HG02852 (cell line): ENCODE data around the gene CXADR.
"Not testable (repeated sequence)": the region's sequence is repeated elsewhere in the genome, so short reads cannot be mapped to it uniquely, and the experiment has no call there.

Experiments used
- ATAC-seq: cut with Tn5 transposase; IDR thresholded peaks from one replicate; pipeline ENCODE4 v1.9.1; 2021; ENCODE audit warnings: mild to moderate bottlenecking, moderate library complexity; ENCODE audit not compliant: unreplicated experiment

The CXADR gene

GRCh38 chr21:17501107-17502006 lies 11.5 kb upstream of the CXADR start:
- ATAC-seq = no peak

- not testable (repeated sequence) for ATAC-seq
These were observed 9.9 kb upstream of the CXADR start for GRCh38 chr21:17502985-17503384.

- no peak for ATAC-seq
These were observed 5.9 kb upstream of the CXADR start for GRCh38 chr21:17506951-17507350.

DNA sequence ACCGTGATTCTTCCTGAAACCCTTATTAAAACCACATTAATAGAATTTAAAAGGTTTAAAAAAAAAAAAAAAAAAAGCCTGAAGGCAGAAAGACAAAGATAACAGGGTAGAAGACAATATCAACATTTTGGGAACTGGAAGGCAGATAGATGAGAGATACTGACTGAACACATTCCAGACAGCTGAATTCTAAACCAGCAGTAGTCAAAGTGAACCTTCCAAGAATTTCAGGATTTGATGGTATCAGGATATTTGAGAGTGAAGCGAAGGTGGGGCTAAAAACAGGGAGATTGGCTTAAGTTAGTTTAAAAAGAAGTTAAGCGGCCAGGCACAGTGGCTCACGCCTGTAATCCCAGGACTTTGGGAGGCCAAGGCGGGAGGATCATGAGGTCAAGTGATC lies 5.3 kb upstream of the CXADR start:
- no peak for ATAC-seq

DNA sequence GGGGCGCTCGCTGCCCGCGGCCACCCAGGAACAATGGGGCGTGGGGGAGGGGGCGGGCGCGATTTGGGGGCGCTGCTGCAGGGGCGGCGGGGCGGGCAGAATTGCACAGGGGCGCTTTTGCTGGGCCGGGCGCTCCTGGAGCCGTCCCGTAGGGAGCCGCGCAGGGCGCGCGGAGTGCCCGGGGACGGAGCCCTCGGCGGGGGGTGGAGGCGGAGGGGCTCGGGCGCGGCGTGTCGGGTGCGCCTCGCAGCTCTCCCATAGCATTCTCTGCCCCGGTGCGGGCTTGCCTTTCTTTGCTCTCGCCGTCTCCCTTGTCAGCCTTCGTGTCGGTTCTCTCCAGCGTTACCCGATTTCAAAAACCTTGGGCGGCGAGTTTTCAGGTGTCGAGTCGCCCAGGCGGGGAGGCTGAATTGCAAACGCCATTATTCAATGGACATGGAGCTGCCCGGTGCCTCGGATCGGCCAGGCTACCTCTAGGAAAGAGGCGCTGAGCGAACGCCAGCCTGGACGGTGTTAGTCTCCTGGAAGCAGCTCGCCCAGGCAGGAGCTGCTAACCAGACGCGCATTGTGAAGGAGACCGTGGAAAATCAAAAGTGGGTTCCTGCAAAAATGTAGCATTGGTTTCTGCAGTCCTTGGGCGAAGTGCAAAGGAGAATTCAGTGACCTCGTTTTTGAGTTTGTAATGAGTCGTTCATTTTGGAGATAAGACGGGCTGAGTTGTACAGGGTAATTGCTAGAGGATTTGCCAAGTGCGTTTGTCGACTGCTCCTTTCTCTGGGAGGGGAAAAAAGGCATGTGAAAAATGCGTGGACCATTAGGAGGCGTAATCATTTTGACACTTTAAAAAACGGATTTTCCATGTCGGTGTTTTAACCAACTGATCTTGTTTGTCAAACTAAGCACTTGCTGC lies 626 bp downstream of the CXADR start:
- ATAC-seq = peak; percentile 31

- ATAC-seq = no peak
These were observed 1.4 kb downstream of the CXADR start for GRCh38 chr21:17514124-17514845.

- not testable (repeated sequence) for ATAC-seq
These were observed 4.2 kb downstream of the CXADR start for GRCh38 chr21:17517008-17517407.

- no peak for ATAC-seq
These were observed 6.4 kb downstream of the CXADR start for GRCh38 chr21:17519208-17519738.

GRCh38 chr21:17519965-17520609 lies 7.2 kb downstream of the CXADR start:
- no peak for ATAC-seq

- ATAC-seq = no peak
These were observed 10.2 kb downstream of the CXADR start for GRCh38 chr21:17523007-17523451.

- ATAC-seq = not testable (repeated sequence)
These were observed 11.2 kb downstream of the CXADR start for GRCh38 chr21:17523979-17524494.

DNA sequence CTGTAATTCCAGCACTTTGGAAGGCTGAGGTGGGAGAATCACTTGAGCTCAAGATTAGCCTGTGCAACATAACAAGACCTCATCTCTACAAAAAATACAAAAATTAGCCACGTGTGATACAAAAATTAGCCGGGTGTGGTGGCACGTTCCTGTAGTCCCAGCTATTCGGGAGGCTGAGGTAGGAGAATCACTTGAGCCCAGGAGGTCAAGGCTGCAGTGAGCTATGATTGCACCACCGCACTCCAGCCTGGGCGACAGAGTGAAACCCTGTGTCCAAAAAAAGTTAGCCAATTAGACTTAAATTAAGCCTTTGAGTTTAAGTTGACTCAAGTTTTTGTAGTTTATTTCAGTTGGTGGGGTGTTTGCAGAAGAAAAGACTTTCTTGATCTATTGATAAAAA lies 11.8 kb downstream of the CXADR start:
- no peak for ATAC-seq

DNA sequence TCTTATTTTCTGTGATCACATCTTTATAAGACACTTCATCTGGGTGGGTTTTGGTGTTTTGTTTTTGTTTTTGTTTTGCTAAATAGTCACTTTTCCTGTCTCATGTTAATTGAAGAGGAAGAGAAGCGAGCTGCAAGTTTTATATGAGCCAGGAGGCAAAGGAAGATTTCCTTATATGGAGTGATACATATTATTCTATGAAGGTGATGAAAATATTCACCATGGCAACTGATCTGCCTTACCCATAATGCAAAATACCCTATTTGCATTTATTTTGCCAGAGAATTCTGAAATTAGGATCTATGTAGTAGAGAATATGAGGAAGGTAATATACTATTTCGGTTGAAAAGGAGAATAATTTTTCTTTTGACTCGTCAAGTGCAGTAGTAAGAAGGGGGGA lies 13.9 kb downstream of the CXADR start:
- no peak for ATAC-seq

- ATAC-seq = no peak
These were observed 14.4 kb downstream of the CXADR start for GRCh38 chr21:17527240-17527639.

DNA sequence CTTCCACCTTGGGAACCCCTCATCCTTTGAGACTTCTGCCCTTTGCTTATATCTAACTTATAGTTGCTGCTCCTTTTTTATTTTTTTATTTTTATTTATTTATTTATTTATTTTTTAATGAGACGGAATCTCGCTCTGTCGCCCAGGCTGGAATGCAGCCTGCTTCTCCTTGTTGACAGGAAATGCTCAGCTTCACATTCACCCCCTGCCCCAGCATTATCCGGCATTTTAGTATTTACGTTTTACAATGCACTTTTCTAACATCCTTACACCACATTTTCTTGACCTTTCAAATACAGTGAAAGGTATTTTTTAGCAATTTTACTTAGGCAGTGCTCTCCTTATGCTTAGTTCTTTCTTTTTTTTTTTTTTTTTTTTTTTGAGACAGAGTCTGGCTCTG lies 14.9 kb downstream of the CXADR start:
- no peak for ATAC-seq

GRCh38 chr21:17529648-17530047 lies 16.8 kb downstream of the CXADR start:
- no peak for ATAC-seq

GRCh38 chr21:17532292-17532691 lies 19.4 kb downstream of the CXADR start:
- no peak for ATAC-seq

DNA sequence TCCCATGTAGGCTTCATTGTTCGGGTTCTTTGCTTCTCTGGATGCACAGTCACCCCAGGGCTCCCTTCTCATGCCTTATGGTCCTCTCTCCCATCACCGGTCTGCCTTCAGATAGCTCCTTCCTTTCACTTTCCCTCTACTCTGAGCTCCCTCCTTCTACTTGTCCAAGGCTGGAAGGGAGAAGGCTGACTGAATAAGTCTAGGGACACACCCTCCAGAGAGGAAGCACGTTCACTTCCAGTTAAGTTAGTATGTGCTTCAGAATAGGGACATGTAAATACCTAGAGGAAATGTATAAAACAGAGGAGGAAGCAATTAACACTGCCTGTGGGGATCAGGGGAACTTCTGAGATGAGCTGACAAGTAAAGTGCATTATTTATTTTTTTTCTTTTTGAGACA lies 23.5 kb downstream of the CXADR start:
- ATAC-seq = no peak

- ATAC-seq = no peak
These were observed 24.5 kb downstream of the CXADR start for GRCh38 chr21:17537299-17537698.

DNA sequence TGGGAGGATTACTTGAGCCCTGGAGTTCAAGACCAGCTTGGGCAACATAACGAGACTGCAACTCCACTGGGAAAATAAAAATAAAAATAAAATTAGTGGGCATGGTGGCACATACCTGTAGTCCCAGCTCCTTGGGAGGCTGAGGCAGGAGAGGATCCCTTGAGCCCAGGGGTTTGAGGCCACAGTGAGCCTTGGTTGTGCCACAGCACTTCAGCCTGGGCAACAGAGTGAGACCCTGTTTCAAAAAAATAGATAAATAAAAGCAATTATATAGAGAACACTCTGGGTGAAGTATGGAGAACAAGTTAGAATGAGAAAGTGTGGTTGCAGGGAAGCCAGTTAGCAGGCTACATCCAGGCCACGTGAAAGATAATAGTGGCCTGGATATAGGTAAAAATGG lies 25.7 kb downstream of the CXADR start:
- no peak for ATAC-seq
